Stromal cell of bone marrow (primary cell): Measurements from ENCODE around the gene ORC4.
"Not testable (repeated sequence)": the region's sequence is repeated elsewhere in the genome, so short reads cannot be mapped to it uniquely, and the experiment has no call there.

Source experiments
- DNase-seq: peaks from one replicate; pipeline ENCODE4 v3.0.0-alpha.2; 2012; ENCODE audit warnings: low read depth

The ORC4 gene

GRCh38 chr2:148014616-148015015 is 5.9 kb downstream of the ORC4 start:
- no peak for DNase-seq

GRCh38 chr2:148013876-148014275 is 6.7 kb downstream of the ORC4 start:
- no peak for DNase-seq

- DNase-seq: not testable (repeated sequence)
Measured at GRCh38 chr2:148008411-148008810, 12.1 kb downstream of the ORC4 start.

- DNase-seq: no peak
Measured at GRCh38 chr2:148007219-148007900, 13.2 kb downstream of the ORC4 start.

GRCh38 chr2:148006249-148007007 is 14.1 kb downstream of the ORC4 start:
- no peak for DNase-seq

- not testable (repeated sequence) for DNase-seq
Measured at GRCh38 chr2:148002420-148002819, 18.1 kb downstream of the ORC4 start.

- DNase-seq: no peak
Measured at GRCh38 chr2:148000095-148000494, 20.4 kb downstream of the ORC4 start.

GRCh38 chr2:147999126-147999525 is 21.4 kb downstream of the ORC4 start:
- DNase-seq: no peak

- no peak for DNase-seq
Measured at GRCh38 chr2:147998203-147998602, 22.3 kb downstream of the ORC4 start.

- DNase-seq: no peak
Measured at GRCh38 chr2:147996828-147997227, 23.7 kb downstream of the ORC4 start.

- DNase-seq: not testable (repeated sequence)
Measured at GRCh38 chr2:147994965-147995364, 25.6 kb downstream of the ORC4 start.

- peak; percentile 28 for DNase-seq
Measured at GRCh38 chr2:147989809-147990403, 30.6 kb downstream of the ORC4 start.

GRCh38 chr2:147989102-147989501 is 31.4 kb downstream of the ORC4 start:
- DNase-seq: no peak

- no peak for DNase-seq
Measured at GRCh38 chr2:147980940-147981528, 39.5 kb downstream of the ORC4 start.

GRCh38 chr2:147977679-147978078 is 42.9 kb downstream of the ORC4 start:
- no peak for DNase-seq

GRCh38 chr2:147976102-147976501 is 44.4 kb downstream of the ORC4 start:
- DNase-seq: no peak

GRCh38 chr2:147968571-147968970 is 52.0 kb downstream of the ORC4 start:
- DNase-seq: no peak

- no peak for DNase-seq
Measured at GRCh38 chr2:147952118-147952517, 68.4 kb downstream of the ORC4 start.

GRCh38 chr2:147945660-147946059 is 74.9 kb downstream of the ORC4 start:
- peak; percentile 6 for DNase-seq

- DNase-seq: no peak
Measured at GRCh38 chr2:147939313-147939712, 81.2 kb downstream of the ORC4 start.

GRCh38 chr2:147937744-147938349 is 82.7 kb downstream of the ORC4 start:
- DNase-seq: peak; percentile 11

- DNase-seq: no peak
Measured at GRCh38 chr2:147934881-147935620, 85.5 kb downstream of the ORC4 start.
